Lower leg skin (tissue), 3 donors: ENCODE data around the gene MET.

Source experiments
- CTCF ChIP-seq, 3 donors: fragments of 450-650 bp; IDR thresholded peaks; one replicate each; pipeline ENCODE4 v1.5.1; 2016; ENCODE audit warnings: antibody characterized with exemption in 3 of 3, mild to moderate bottlenecking in 3 of 3, moderate library complexity in 2 of 3
- POLR2A ChIP-seq, 2 donors: fragments of 450-650 bp; IDR thresholded peaks; one replicate each; pipeline ENCODE4 v1.6.1; 2016 to 2017; ENCODE audit warnings: antibody characterized with exemption in 2 of 2, mild to moderate bottlenecking in 1 of 2, moderate library complexity in 1 of 2

GRCh38 chr7:116741625-116742316 is 69.8 kb downstream of the MET start:
- TF ChIP-seq CTCF (IDR thresholded peaks at IDR 0.05) (no peak), POLR2A (IDR thresholded peaks at IDR 0.05) (no peak)
